ENCODE data around the gene TNNT3.
"Not testable (repeated sequence)": the region's sequence is repeated elsewhere in the genome, so short reads cannot be mapped to it uniquely, and the experiment has no call there.

The TNNT3 gene

GRCh38 chr11:1882265-1883238, 37.0 kb upstream of the TNNT3 start:
- Histone ChIP-seq H3K27ac (ENCODE audit: insufficient read depth, low read length, poor library complexity, severe bottlenecking) (no peak overlapping the region), H3K4me3 (ENCODE audit: insufficient read depth, low read depth, low read length, poor library complexity, severe bottlenecking) (no peak overlapping the region), H3K4me1 (ENCODE audit: control insufficient read depth, insufficient read depth, low read length, poor library complexity, severe bottlenecking) (peaks cover 9% of the 10 kb centered on the region), H3K27me3 (replicated peaks; ENCODE audit: control insufficient read depth, insufficient read depth, low read length, poor library complexity, severe bottlenecking) (no peaks in the 10 kb centered on the region), H3K36me3 (ENCODE audit: control insufficient read depth, insufficient read depth, low read length) (peaks cover 36% of the 10 kb centered on the region), H3K9me3 (ENCODE audit: control insufficient read depth, low read length) (no peaks in the 10 kb centered on the region)
- DNase-seq, result peak; percentile 50 to 58 (median 52)

GRCh38 chr11:1883346-1884302, 35.9 kb upstream of the TNNT3 start:
- Histone ChIP-seq H3K9me3 (ENCODE audit: control insufficient read depth, low read length) (no peaks in the 10 kb centered on the region), H3K4me3 (ENCODE audit: insufficient read depth, low read depth, low read length, poor library complexity, severe bottlenecking) (no peak overlapping the region), H3K4me1 (ENCODE audit: control insufficient read depth, insufficient read depth, low read length, poor library complexity, severe bottlenecking) (peaks cover 18% of the 10 kb centered on the region), H3K27me3 (replicated peaks; ENCODE audit: control insufficient read depth, insufficient read depth, low read length, poor library complexity, severe bottlenecking) (no peaks in the 10 kb centered on the region), H3K27ac (ENCODE audit: insufficient read depth, low read length, poor library complexity, severe bottlenecking) (no peak overlapping the region), H3K36me3 (ENCODE audit: control insufficient read depth, insufficient read depth, low read length) (peaks cover 36% of the 10 kb centered on the region)
- DNase-seq, result no peak

- Histone ChIP-seq H3K27me3 (replicated peaks; ENCODE audit: control insufficient read depth, insufficient read depth, low read length, poor library complexity, severe bottlenecking) (no peaks in the 10 kb centered on the region), H3K4me3 (ENCODE audit: insufficient read depth, low read depth, low read length, poor library complexity, severe bottlenecking) (no peak overlapping the region)
These were observed 35.2 kb upstream of the TNNT3 start for GRCh38 chr11:1884303-1884700.

GRCh38 chr11:1886551-1886950, 33.0 kb upstream of the TNNT3 start:
- H3K9me3 ChIP-seq (ENCODE audit: control insufficient read depth, low read length); H3K27ac ChIP-seq (ENCODE audit: insufficient read depth, low read length, poor library complexity, severe bottlenecking); DNase-seq; H3K27me3 ChIP-seq (replicated peaks; ENCODE audit: control insufficient read depth, insufficient read depth, low read length, poor library complexity, severe bottlenecking); H3K4me3 ChIP-seq (ENCODE audit: insufficient read depth, low read depth, low read length, poor library complexity, severe bottlenecking): not testable (repeated sequence)
- Histone ChIP-seq H3K4me1 (ENCODE audit: control insufficient read depth, insufficient read depth, low read length, poor library complexity, severe bottlenecking) (peaks cover 42% of the 10 kb centered on the region), H3K36me3 (ENCODE audit: control insufficient read depth, insufficient read depth, low read length) (peaks cover 36% of the 10 kb centered on the region)

More at GRCh38 chr11:1884303-1884700, 35.2 kb upstream of the TNNT3 start:
- H3K36me3 ChIP-seq (ENCODE audit: control insufficient read depth, insufficient read depth, low read length), result peaks cover 36% of the 10 kb centered on the region
- peaks cover 24% of the 10 kb centered on the region for H3K4me1 ChIP-seq (ENCODE audit: control insufficient read depth, insufficient read depth, low read length, poor library complexity, severe bottlenecking)
- H3K27ac ChIP-seq (ENCODE audit: insufficient read depth, low read length, poor library complexity, severe bottlenecking), result no peak overlapping the region
- no peaks in the 10 kb centered on the region for H3K9me3 ChIP-seq (ENCODE audit: control insufficient read depth, low read length)
- no peak for DNase-seq

GRCh38 chr11:1887451-1888346, 31.8 kb upstream of the TNNT3 start:
- Histone ChIP-seq H3K27me3 (replicated peaks; ENCODE audit: control insufficient read depth, insufficient read depth, low read length, poor library complexity, severe bottlenecking) (no peaks in the 10 kb centered on the region), H3K36me3 (ENCODE audit: control insufficient read depth, insufficient read depth, low read length) (peaks cover 36% of the 10 kb centered on the region), H3K4me1 (ENCODE audit: control insufficient read depth, insufficient read depth, low read length, poor library complexity, severe bottlenecking) (peaks cover 47% of the 10 kb centered on the region), H3K9me3 (ENCODE audit: control insufficient read depth, low read length) (no peaks in the 10 kb centered on the region), H3K27ac (ENCODE audit: insufficient read depth, low read length, poor library complexity, severe bottlenecking) (no peak overlapping the region), H3K4me3 (ENCODE audit: insufficient read depth, low read depth, low read length, poor library complexity, severe bottlenecking) (no peak overlapping the region)
- no peak for DNase-seq

- peaks cover 47% of the 10 kb centered on the region for H3K4me1 ChIP-seq (ENCODE audit: control insufficient read depth, insufficient read depth, low read length, poor library complexity, severe bottlenecking)
- no peaks in the 10 kb centered on the region for H3K27me3 ChIP-seq (replicated peaks; ENCODE audit: control insufficient read depth, insufficient read depth, low read length, poor library complexity, severe bottlenecking)
- no peak overlapping the region for H3K4me3 ChIP-seq (ENCODE audit: insufficient read depth, low read depth, low read length, poor library complexity, severe bottlenecking)
- DNase-seq, result no peak
- peak overlapping the region; percentile 64 for H3K27ac ChIP-seq (ENCODE audit: insufficient read depth, low read length, poor library complexity, severe bottlenecking)
- H3K9me3 ChIP-seq (ENCODE audit: control insufficient read depth, low read length), result no peaks in the 10 kb centered on the region
- H3K36me3 ChIP-seq (ENCODE audit: control insufficient read depth, insufficient read depth, low read length), result peaks cover 30% of the 10 kb centered on the region
These were observed 31.2 kb upstream of the TNNT3 start for GRCh38 chr11:1888347-1888753.

- no peaks in the 10 kb centered on the region for H3K9me3 ChIP-seq (ENCODE audit: control insufficient read depth, low read length)
- H3K27ac ChIP-seq (ENCODE audit: insufficient read depth, low read length, poor library complexity, severe bottlenecking), result peak overlapping the region; percentile 64
- H3K4me1 ChIP-seq (ENCODE audit: control insufficient read depth, insufficient read depth, low read length, poor library complexity, severe bottlenecking), result peaks cover 47% of the 10 kb centered on the region
- peaks cover 25% of the 10 kb centered on the region for H3K36me3 ChIP-seq (ENCODE audit: control insufficient read depth, insufficient read depth, low read length)
- no peaks in the 10 kb centered on the region for H3K27me3 ChIP-seq (replicated peaks; ENCODE audit: control insufficient read depth, insufficient read depth, low read length, poor library complexity, severe bottlenecking)
- no peak for DNase-seq
- no peak overlapping the region for H3K4me3 ChIP-seq (ENCODE audit: insufficient read depth, low read depth, low read length, poor library complexity, severe bottlenecking)
These were observed 30.7 kb upstream of the TNNT3 start for GRCh38 chr11:1888811-1889210.

- Histone ChIP-seq H3K27me3 (replicated peaks; ENCODE audit: control insufficient read depth, insufficient read depth, low read length, poor library complexity, severe bottlenecking) (no peaks in the 10 kb centered on the region), H3K4me1 (ENCODE audit: control insufficient read depth, insufficient read depth, low read length, poor library complexity, severe bottlenecking) (peaks cover 47% of the 10 kb centered on the region), H3K4me3 (ENCODE audit: insufficient read depth, low read depth, low read length, poor library complexity, severe bottlenecking) (peak overlapping the region; percentile 41), H3K9me3 (ENCODE audit: control insufficient read depth, low read length) (no peaks in the 10 kb centered on the region), H3K36me3 (ENCODE audit: control insufficient read depth, insufficient read depth, low read length) (peaks cover 20% of the 10 kb centered on the region), H3K27ac (ENCODE audit: insufficient read depth, low read length, poor library complexity, severe bottlenecking) (peak overlapping the region; percentile 64)
- peak; percentile 59 to 64 (median 62) for DNase-seq
These were observed 30.1 kb upstream of the TNNT3 start for GRCh38 chr11:1889224-1889930.
